Purkinje cell (primary cell): Measurements from ENCODE around the gene UQCRQ. TPM values are rescaled to one million over a fixed set of nuclear protein-coding genes. Genes with fewer than 3 reads are reported as not detected.

Experiments
- polyA plus RNA-seq: library from polyadenylated mRNA; unstranded; fragments of >200 nt; fragmentation: Nextera tagmentation; gene quantifications from 2 replicates; pipeline ENCODE4 v1.2.1, GENCODE V29; 2014

The UQCRQ gene
- polyA plus RNA-seq, result 1,974 and 2,272 TPM in 2 replicates

DNA sequence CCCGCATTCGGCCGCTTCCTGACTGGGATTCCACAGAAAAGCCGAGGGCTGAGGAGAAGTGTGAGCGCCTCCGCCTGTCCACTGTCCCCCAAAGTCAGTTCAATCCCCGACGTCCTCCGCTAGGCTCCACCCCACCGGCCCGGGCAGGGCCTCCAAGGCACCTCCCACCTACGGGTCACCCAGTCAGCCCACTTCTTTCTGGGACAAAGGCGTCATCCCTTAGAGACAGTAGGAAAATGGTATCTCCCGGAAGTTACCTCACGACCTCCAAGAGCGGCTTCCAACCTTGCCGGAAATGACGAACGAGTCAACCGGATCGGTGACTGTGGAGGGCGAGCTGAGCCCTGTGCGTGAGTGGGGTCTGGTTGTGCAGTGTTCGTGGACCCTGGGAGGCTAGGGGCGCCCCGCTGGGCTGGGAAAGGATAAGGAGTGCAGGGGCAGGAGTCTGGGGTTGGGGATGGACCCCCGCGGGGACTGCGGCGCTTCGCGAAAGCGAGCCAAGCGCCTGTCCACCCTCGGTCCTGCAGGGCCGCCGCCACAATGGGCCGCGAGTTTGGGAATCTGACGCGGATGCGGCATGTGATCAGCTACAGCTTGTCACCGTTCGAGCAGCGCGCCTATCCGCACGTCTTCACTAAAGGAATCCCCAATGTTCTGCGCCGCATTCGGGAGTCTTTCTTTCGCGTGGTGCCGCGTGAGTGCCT is at the start of gene UQCRQ, which contains the start of gene GDF9:
UQCRQ (plus strand) TSS at position 301 of the 704 bp plus-strand sequence; CDS start at position 541, 240 bp downstream.
GDF9 (minus strand) TSS at position 128 of the 704 bp plus-strand sequence. CDS start 1,936 bp downstream, outside the sequence.

DNA sequence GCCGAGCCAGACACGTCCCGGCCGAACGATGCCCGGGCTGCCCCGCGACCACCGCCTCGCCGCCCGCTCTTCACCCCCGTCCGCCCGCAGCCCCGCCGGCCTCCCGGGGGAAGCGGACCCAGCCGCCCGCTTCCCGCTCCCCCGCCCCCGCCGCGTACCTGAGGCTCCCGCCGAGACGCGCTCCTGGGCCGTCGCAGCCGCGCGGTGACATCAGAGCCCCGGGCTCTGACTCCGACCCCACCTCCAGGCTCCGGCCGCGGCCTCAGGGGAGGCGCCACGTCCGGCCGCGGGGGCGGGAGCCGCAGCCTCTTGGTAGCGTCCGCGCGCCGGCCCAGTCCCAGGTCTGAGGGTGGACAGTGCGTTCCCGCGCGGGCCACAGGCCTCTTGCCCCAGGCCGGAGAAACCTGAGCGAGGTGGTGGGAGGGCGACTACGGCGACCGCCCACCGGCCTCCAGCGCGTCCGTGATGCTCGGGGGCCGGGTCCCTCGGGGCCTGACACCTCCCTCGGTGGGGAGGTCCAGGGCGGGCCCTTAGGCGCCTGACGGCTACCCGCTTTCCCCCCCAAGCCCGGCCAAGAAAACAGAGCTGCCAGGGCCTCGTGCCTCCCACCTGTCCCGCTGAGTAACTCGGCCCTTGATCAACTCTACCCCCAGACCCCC is 35.9 kb upstream of the UQCRQ start, which contains the start of gene SHROOM1:
SHROOM1 (minus strand) TSS at position 212 of the 659 bp plus-strand sequence. CDS start 4,507 bp downstream, outside the sequence.

DNA sequence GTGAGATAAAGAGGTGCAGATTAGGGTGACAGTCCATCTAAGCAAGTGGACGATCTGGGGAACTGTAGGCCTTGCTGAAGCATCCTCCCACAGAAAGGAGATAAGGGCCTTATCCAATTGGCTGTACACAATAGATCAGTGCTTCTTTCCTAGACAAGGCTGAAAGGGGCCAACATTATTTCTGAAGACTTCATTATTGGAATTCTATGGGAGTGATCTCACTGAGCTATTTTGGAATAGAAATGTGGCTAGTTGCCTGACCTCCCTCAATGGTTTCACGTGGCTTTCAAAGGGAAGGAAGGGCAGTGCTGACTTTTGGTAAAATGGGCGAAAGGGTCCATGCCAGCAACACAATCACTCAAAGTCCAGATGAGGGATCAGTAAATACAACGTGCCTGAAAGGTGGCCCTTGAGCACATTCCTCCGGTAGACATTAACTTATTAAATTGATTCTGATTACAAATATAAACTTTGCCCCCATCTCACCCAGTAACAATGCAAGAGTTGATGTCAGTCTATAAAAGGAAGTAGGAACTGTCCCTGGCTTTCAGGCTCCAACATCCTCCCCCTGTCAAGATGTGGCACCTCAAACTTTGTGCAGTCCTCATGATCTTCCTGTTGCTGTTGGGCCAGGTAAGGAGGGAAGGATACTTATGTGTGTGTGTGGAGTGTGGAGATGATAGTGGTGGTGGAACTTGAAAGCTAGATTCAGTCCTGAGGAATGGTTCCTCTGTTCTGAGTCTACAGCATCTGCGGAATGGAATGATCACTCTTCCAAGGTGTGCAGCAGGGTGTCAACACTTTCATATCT is 6.9 kb downstream of the UQCRQ start, which contains the start of gene LEAP2:
LEAP2 (plus strand) TSS at position 550 of the 811 bp plus-strand sequence; CDS start at position 577, 27 bp downstream.

Other genes starting within 250 kb of the UQCRQ start
- gene IL13, start 208.5 kb upstream of the UQCRQ start, polyA plus RNA-seq, result not detected in 2 replicates
- gene IL4, start 192.7 kb upstream of the UQCRQ start, polyA plus RNA-seq, result 0.71 TPM in 1 of 2 replicates, not detected in the other
- 146 and 152 TPM in 2 replicates for gene KIF3A, start 129.1 kb upstream of the UQCRQ start, polyA plus RNA-seq
- 141 and 152 TPM in 2 replicates for gene CCNI2, start 119.2 kb upstream of the UQCRQ start, polyA plus RNA-seq
- gene SEPTIN8, start 89.4 kb upstream of the UQCRQ start, polyA plus RNA-seq, result 46.5 and 48.3 TPM in 2 replicates
- 2.9 and 6.2 TPM in 2 replicates for gene SOWAHA, start 53.3 kb upstream of the UQCRQ start, polyA plus RNA-seq
- 1.6 and 2.3 TPM in 2 replicates for gene SHROOM1, start 36.0 kb upstream of the UQCRQ start, polyA plus RNA-seq
- not detected in 2 replicates for gene GDF9, start 173 bp upstream of the UQCRQ start, polyA plus RNA-seq
- 0.54 and 2.1 TPM in 2 replicates for gene LEAP2, start 7.0 kb downstream of the UQCRQ start, polyA plus RNA-seq
- gene AFF4, start 97.0 kb downstream of the UQCRQ start, polyA plus RNA-seq, result 26.7 and 37.9 TPM in 2 replicates
- gene ZCCHC10, start 159.9 kb downstream of the UQCRQ start, polyA plus RNA-seq, result 32.1 and 50.0 TPM in 2 replicates
- 142 and 176 TPM in 2 replicates for gene HSPA4, start 185.4 kb downstream of the UQCRQ start, polyA plus RNA-seq